ENCODE data around the gene DCDC2C.

The DCDC2C gene

DNA sequence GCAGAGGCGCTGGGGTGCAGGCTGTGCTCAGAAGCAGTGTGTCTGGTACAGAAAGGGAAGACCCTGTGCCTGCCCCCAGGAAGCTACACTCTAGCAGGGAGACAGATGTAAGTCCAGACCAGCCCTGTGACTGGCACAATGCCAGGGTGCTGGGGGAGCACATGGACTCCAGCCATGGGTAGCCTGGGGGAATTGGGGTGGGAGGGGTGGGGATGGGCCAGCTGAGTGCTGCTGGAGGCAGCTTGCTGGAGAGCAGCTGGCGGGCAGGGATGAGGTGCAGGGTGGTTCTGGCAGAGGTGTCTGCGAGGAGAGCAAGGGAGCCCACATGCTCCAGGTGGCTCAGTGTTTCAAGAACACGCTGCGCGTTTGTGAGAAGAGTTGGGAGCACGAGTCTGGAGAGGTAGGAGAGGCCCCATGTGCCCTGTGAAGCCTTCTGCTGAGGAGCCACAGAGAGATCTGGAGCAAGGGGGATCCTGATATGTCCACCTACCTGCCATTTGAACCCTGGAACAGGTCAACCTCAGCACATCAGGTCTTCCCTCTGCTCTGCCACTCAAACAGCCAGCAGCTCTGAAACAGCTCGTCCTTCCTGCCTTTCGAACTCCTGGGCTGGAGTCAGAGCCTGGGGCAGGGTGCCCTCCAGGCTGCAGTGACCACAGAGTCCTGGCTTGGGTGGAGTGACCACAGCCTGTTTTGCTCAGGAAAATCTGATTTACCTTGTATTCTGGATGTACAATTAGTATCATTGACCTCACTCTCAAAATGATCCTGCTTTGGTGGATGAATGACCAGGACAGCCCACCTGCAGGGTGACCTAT, 30.3 kb upstream of the DCDC2C start:
- FAIRE-seq, result no peak
- DNase-seq (ENCODE audit: low spot score), result no peak

- DNase-seq (ENCODE audit: low spot score) (no peak), FAIRE-seq (no peak)
Measured at GRCh38 chr2:3674066-3674845, 29.1 kb upstream of the DCDC2C start.

- no peak for FAIRE-seq
- no peak for DNase-seq (ENCODE audit: low spot score)
Measured at GRCh38 chr2:3675687-3676086, 27.7 kb upstream of the DCDC2C start.

- no peak for FAIRE-seq
- no peak for DNase-seq (ENCODE audit: low spot score)
Measured at GRCh38 chr2:3677436-3677835, 25.9 kb upstream of the DCDC2C start.

- no peak for FAIRE-seq
- DNase-seq (ENCODE audit: low spot score), result no peak
Measured at GRCh38 chr2:3678212-3678611, 25.2 kb upstream of the DCDC2C start.

DNA sequence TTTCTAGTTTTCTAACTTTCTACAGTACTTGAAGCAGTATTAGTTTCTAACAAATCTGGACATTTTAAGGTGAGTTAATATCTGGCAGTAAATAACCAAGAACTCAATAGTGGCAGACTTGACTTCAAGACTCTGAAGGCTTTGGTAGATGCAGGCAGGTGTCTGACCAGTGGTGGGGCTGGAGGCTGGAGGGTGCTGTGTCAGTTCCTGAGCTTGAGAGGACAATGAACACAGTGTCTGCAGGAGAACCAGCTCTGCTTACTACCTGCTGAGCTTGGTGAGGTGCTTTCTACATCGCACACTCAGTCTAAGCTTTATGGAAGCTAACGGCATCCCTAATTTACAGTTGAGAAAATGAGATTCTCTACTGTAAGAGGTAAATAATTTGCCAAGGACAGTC, 24.2 kb upstream of the DCDC2C start:
- FAIRE-seq, result no peak

DNA sequence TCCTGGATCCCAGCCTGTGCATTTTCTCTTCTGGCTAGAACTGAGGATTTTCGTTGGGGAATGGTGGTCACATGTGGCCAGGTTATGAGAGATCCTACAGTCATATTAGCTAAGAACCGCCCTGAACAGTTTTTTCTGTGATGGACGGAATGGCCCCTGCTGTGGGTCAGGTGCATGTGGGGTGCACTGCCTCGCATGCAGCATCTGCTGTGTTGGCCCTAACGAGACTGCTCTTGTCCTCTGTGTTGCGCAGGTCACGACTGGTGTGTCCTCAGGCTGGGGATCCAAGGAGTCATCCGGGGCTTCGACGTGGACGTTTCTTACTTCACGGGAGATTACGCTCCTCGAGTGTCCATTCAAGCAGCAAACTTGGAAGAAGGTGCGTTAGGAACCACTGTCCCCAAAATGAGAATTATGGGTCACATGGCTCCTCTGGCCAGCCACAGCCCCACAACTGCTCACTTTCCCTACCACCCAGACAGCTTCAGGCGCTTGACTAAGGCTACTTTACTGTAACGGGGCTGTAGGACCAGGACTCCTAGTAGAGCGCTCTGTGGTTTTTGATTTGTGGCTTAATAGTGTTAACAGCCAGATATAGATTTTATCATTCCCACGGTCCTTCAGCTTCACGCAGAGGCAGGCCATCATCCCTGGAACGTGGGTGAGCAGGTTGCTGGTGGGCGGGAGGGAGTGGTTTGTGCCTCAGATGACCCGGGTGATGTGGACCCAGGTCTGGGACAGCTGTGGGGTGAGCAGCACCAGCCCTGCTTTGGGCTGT, 23.6 kb upstream of the DCDC2C start:
- FAIRE-seq (no peak), DNase-seq (ENCODE audit: low spot score) (no peak)

More for the DNA sequence above, 24.2 kb upstream of the DCDC2C start:
- DNase-seq (ENCODE audit: low spot score), result no peak

GRCh38 chr2:3680548-3681345, 22.6 kb upstream of the DCDC2C start:
- FAIRE-seq, result no peak

DNA sequence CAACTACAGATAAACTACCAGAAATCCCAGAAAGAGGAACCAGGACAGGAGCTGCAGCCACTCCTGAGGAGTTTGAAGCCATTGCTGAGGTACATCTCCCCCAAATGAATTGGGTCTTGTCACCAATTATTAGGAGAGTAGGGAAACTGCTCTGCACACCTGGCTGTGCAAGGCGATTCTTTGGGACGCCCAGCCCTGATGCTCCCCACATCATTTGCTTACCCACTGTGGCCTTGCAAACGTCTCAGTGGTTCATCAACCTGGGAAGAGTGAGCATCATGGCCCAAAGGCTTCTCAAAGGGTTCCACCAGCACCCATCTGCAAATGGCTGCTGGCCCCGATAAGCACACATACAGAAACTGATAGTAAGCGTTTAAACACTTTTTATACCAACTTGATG, 21.8 kb upstream of the DCDC2C start:
- FAIRE-seq (no peak), DNase-seq (ENCODE audit: low spot score) (no peak)

More at GRCh38 chr2:3680548-3681345, 22.6 kb upstream of the DCDC2C start:
- DNase-seq (ENCODE audit: low spot score), result no peak

- no peak for DNase-seq (ENCODE audit: low spot score)
- no peak for FAIRE-seq
Measured at GRCh38 chr2:3682811-3683210, 20.6 kb upstream of the DCDC2C start.

- FAIRE-seq, result no peak
- no peak for DNase-seq (ENCODE audit: low spot score)
Measured at GRCh38 chr2:3683748-3684454, 19.5 kb upstream of the DCDC2C start.

DNA sequence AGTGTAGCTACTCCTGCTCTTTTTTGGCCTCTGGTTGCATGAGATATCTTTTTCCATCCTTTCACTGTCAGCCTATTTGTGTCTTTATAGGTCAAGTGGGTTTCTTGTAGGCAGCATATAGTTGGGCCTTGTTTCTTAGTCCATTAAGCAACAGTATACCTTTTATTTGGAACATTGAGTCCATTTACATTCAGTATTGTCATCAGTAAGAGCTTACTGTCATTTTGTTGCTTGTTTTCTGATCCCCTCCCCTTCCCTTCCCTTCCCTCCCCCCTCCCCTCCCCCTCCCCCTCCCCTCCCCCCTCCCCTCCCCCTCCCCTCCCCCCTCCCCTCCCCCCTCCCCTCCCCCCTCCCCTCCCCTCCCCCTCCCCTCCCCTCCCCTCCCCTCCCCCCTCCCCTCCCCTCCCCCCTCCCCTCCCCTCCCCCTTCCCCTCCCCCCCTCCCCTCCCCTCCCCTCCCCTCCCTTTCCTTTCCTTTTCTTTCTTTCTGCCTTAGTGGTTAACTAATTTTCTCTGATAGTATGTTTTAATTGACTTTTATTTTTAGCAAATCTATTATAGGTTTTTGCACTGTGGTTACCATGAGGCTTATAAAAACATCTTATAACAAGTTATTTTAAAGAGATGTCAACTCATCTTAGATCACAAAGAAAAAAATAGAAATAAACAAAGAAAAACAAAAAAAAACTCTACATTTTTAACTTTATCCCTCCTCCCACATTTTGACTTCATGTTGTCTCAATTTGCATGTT, 13.2 kb upstream of the DCDC2C start:
- no peak for FAIRE-seq
- DNase-seq (ENCODE audit: low spot score), result no peak

- DNase-seq (ENCODE audit: low spot score), result no peak
- no peak for FAIRE-seq
Measured at GRCh38 chr2:3692375-3692774, 11.0 kb upstream of the DCDC2C start.

DNA sequence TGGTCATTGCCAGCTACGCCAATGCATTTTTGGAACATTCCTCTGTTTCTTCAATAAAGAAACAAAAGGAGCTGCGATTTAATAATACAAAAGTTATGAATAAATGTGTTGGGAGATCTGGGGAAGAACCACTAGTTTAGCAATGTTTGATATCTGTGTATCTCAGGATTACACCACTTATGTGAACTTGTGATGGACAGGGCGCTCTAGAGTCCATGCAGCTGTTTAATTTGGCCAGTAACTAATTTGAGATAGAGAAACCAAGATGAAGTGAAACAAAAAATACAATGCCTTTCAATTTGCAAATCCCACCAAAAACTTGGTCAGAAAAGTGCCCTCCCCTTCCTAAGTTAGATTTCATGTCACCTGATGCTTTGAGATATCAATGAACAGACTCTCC, 6.8 kb upstream of the DCDC2C start:
- FAIRE-seq (no peak), DNase-seq (ENCODE audit: low spot score) (no peak)

GRCh38 chr2:3701071-3701470, 2.3 kb upstream of the DCDC2C start:
- no peak for FAIRE-seq

DNA sequence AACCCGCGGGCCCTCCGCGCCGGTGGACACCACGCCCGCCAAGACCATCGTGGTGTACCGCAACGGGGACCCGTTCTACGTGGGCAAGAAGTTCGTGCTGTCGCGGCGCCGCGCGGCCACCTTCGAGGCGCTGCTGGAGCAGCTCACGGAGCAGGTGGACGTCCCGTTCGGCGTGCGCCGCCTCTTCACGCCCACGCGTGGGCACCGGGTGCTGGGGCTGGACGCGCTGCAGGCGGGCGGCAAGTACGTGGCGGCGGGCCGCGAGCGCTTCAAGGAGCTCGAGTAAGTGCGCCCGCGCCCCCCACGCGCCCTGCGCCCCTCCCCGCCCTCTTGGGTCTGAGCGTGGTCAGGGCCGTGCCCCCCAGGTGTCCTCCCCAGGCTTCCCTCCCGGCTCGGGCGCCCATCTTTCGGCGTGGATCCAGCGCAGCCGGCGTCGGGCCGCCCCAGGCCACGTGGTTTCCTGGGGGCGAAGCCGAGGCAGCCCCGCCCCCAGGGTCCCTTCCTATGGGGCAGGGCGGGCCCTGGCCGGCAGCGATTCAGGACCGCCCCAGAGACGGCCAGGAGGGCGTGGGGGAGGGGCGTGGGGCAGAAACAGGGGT, 481 bp downstream of the DCDC2C start:
- DNase-seq (ENCODE audit: low spot score) (no peak), FAIRE-seq (no peak)

More at GRCh38 chr2:3701071-3701470, 2.3 kb upstream of the DCDC2C start:
- no peak for DNase-seq (ENCODE audit: low spot score)

- DNase-seq (ENCODE audit: low spot score), result no peak
- no peak for FAIRE-seq
Measured at GRCh38 chr2:3704692-3705091, 1.3 kb downstream of the DCDC2C start.

DNA sequence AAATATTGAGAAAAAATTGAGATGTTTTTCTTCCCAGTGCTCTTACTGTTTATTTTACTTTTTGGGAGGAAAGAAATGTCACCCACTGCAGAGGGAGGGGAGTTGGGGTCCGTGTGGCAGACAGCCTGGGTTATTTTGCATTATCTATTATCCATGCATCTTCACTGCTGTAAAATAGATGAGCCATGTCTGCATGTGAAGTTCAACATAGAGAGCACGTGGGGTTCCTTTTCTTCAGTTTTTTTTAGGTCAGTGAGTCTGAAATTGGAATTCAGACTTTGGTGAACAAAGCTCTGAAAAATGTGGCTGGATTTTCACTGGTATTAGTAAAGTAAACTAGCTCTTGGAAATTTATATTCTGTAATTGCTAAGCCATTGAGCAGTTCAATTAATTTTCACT, 2.4 kb downstream of the DCDC2C start:
- DNase-seq (ENCODE audit: low spot score), result no peak
- no peak for FAIRE-seq

GRCh38 chr2:3706892-3707291, 3.5 kb downstream of the DCDC2C start:
- no peak for FAIRE-seq
- no peak for DNase-seq (ENCODE audit: low spot score)
